Ishikawa (cell line): ENCODE measurements around the gene KLHL36.

ENCODE experiments used
- CEBPB ChIP-seq: IDR thresholded peaks from 2 replicates; pipeline ENCODE4 v1.6.1; 2012
- CREB1 ChIP-seq: IDR thresholded peaks from 2 replicates; pipeline ENCODE4 v1.6.1; 2012; ENCODE audit warnings: low read depth
- EGR1 ChIP-seq: IDR thresholded peaks from 2 replicates; pipeline ENCODE4 v1.6.1; 2012
- EP300 ChIP-seq: IDR thresholded peaks from 2 replicates; pipeline ENCODE4 v1.6.1; 2012; ENCODE audit warnings: borderline replicate concordance
- FOXM1 ChIP-seq: IDR thresholded peaks from 2 replicates; pipeline ENCODE4 v1.6.1; 2012; ENCODE audit warnings: low read depth, borderline replicate concordance
- NFIC ChIP-seq: IDR thresholded peaks from 2 replicates; pipeline ENCODE4 v1.6.1; 2012
- RAD21 ChIP-seq: IDR thresholded peaks from 2 replicates; pipeline ENCODE4 v1.6.1; 2012; ENCODE audit warnings: low read depth
- TAF1 ChIP-seq: IDR thresholded peaks from 2 replicates; pipeline ENCODE4 v1.6.1; 2012; ENCODE audit warnings: low read depth, mild to moderate bottlenecking
- TEAD4 ChIP-seq: IDR thresholded peaks from 2 replicates; pipeline ENCODE4 v1.6.1; 2012
- YY1 ChIP-seq: IDR thresholded peaks from 2 replicates; pipeline ENCODE4 v1.6.1; 2012; ENCODE audit warnings: low read depth
- ZBTB7A ChIP-seq: IDR thresholded peaks from 2 replicates; pipeline ENCODE4 v1.6.1; 2012; ENCODE audit warnings: low read depth
- TF ChIP-seq, protein P1 (sequence below): IDR thresholded peaks from 2 replicates; pipeline ENCODE4 v1.6.1; 2012
- TF ChIP-seq, protein P2 (sequence below): IDR thresholded peaks from 2 replicates; pipeline ENCODE4 v1.6.1; 2012; ENCODE audit warnings: low read depth, mild to moderate bottlenecking
- TF ChIP-seq, protein P3 (sequence below): IDR thresholded peaks from 2 replicates; pipeline ENCODE4 v1.6.1; 2012

DNA sequence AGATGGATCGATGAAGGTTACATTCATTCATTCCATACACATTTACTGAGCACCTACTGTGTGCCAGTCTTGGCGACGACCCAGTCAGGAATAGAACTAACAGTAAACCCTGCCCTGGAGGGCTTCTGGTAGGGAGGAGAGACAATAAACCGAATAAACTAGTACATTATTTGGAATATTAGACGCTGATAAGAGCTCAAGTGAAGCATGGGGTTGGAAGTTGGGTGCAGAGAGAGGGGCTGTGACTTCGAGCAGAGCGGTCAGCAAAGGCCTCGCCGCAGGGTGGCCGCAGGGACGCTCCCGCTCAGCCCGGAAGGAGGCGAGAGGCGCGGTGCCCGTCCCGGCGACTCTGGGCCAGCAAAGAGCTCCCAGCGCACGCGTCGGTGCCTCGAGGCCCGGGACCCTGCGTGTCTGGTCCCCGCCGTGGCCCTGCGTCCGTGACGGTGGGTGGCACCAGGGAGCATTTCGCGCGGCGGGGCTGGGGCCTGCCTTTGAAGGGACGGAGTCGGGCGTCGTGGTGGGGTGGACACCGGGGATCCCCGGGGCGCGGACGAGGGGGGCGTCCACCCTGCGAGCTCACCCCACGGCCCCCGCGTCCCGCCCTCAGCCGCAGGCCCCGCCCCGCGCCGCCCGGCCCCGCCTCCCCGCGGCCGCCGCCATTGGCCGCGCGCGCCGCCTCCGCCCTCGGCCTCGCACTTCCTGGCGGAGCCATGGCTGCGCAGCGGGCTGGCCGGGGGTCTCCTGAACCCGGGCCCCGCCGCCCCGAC is at the start of gene KLHL36:
- TF ChIP-seq EP300 (no peak), CEBPB (no peak), FOXM1 (no peak), NFIC (no peak), RAD21 (no peak), CREB1 (no peak), TAF1 (no peak), EGR1 (no peak), ZBTB7A (peak; percentile 61), YY1 (peak; percentile 81), TEAD4 (no peak)
- TF ChIP-seq, protein P1, sequence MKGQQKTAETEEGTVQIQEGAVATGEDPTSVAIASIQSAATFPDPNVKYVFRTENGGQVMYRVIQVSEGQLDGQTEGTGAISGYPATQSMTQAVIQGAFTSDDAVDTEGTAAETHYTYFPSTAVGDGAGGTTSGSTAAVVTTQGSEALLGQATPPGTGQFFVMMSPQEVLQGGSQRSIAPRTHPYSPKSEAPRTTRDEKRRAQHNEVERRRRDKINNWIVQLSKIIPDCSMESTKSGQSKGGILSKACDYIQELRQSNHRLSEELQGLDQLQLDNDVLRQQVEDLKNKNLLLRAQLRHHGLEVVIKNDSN: no peak
- TF ChIP-seq, protein P2, sequence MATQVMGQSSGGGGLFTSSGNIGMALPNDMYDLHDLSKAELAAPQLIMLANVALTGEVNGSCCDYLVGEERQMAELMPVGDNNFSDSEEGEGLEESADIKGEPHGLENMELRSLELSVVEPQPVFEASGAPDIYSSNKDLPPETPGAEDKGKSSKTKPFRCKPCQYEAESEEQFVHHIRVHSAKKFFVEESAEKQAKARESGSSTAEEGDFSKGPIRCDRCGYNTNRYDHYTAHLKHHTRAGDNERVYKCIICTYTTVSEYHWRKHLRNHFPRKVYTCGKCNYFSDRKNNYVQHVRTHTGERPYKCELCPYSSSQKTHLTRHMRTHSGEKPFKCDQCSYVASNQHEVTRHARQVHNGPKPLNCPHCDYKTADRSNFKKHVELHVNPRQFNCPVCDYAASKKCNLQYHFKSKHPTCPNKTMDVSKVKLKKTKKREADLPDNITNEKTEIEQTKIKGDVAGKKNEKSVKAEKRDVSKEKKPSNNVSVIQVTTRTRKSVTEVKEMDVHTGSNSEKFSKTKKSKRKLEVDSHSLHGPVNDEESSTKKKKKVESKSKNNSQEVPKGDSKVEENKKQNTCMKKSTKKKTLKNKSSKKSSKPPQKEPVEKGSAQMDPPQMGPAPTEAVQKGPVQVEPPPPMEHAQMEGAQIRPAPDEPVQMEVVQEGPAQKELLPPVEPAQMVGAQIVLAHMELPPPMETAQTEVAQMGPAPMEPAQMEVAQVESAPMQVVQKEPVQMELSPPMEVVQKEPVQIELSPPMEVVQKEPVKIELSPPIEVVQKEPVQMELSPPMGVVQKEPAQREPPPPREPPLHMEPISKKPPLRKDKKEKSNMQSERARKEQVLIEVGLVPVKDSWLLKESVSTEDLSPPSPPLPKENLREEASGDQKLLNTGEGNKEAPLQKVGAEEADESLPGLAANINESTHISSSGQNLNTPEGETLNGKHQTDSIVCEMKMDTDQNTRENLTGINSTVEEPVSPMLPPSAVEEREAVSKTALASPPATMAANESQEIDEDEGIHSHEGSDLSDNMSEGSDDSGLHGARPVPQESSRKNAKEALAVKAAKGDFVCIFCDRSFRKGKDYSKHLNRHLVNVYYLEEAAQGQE: no peak
- TF ChIP-seq, protein P3, sequence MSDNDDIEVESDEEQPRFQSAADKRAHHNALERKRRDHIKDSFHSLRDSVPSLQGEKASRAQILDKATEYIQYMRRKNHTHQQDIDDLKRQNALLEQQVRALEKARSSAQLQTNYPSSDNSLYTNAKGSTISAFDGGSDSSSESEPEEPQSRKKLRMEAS: peak; percentile 93
